NCI-H2029 (cell line): Measurements from ENCODE around the gene NFIA.

Experiments
- DNase-seq: peaks from one replicate; lab custom pipeline; 2025; lab: John Stamatoyannopoulos, UW

The NFIA gene

GRCh38 chr1:61083807-61084440 is 1.6 kb downstream of the NFIA start:
- no peak for DNase-seq

GRCh38 chr1:61084491-61085031 is 2.2 kb downstream of the NFIA start:
- DNase-seq: peak; percentile 58

- no peak for DNase-seq
Observed at GRCh38 chr1:61085206-61085982, 3.0 kb downstream of the NFIA start.

DNA sequence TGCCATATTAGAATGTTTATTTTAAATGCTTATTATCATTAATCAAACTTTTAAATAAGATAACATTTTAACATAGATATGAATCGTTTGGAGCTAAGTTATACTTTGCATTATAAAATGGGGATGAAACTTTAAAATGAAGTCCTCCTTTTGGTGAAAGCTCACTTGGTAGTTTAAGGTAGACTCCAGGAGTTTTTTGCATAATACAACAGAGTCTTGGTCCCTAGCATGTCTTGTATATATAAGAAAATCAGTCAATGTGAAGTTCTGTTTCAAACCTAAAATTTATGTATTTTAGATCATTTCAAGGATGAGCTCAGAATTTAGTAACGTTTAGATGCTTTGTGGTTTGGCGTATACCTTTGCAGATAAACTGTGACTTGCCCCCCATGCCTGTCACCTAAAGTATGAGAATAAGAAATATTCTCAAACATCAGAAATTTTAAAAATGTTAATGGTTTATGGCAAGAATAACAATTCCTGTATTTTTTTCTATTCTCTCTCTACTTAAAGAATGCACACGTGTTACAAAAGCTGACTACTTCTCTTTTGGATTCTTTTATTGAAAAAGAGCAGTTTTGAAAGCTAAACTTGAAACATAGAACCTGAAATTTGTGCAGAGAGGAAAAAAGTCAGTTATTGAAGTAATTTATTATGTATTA is 3.8 kb downstream of the NFIA start:
- no peak for DNase-seq

DNA sequence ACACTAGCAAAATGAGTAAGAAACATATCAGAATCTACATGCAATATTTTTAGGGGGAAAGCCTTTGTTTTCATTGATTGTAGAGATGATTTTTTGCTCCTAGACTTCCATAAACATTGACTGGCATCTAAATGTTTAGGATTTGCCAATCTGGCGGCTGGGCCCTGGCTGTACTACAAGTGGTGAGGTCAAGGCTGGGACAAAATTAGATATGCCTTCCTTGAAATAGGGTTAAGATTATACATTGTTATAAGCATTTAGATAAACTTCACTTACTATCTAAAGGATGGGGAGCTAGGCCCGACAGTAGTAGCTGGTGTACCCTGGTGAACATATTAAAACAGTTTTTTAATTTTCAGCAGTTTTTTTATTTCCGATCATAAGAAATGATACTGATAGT is 5.2 kb downstream of the NFIA start:
- peak; percentile 36 for DNase-seq

DNA sequence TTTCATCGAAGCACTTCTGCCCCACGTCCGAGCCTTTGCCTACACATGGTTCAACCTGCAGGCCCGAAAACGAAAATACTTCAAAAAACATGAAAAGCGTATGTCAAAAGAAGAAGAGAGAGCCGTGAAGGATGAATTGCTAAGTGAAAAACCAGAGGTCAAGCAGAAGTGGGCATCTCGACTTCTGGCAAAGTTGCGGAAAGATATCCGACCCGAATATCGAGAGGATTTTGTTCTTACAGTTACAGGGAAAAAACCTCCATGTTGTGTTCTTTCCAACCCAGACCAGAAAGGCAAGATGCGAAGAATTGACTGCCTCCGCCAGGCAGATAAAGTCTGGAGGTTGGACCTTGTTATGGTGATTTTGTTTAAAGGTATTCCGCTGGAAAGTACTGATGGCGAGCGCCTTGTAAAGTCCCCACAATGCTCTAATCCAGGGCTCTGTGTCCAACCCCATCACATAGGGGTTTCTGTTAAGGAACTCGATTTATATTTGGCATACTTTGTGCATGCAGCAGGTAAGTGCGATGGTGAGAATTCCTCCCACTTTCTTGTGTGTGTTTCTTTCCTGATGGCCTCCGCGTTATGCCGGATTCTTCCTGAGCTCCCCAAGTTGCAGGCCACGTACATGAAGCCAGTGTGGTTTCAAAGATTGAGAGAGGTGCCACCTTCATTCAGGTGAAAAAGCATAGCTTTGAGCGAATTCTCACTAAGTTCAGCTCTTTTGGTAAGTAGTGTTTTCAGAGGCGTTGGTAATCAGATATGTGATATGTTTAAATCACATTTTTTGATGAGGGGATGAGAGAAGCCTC is 6.0 kb downstream of the NFIA start:
- DNase-seq: peak; percentile 74

DNA sequence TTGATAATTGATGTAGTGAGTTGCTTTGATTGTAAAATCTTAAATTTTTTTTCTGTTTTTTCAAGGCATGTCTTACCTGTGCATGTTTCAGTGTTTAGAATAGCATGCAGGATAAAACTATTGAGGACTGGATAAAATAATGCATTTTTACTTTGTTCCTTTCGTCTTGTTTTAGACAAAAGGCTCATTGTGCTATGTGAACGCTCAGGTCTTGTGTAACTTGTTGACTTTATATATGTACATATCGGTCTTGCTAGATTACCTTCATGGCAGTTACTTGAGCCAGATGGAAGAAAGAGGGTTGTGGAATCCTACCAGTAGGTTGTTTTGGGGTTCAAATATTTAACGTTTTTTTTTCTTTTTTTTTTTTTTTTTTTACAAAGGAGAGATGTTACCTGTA is 7.0 kb downstream of the NFIA start:
- peak; percentile 52 for DNase-seq

GRCh38 chr1:61089741-61090140 is 7.4 kb downstream of the NFIA start:
- no peak for DNase-seq

DNA sequence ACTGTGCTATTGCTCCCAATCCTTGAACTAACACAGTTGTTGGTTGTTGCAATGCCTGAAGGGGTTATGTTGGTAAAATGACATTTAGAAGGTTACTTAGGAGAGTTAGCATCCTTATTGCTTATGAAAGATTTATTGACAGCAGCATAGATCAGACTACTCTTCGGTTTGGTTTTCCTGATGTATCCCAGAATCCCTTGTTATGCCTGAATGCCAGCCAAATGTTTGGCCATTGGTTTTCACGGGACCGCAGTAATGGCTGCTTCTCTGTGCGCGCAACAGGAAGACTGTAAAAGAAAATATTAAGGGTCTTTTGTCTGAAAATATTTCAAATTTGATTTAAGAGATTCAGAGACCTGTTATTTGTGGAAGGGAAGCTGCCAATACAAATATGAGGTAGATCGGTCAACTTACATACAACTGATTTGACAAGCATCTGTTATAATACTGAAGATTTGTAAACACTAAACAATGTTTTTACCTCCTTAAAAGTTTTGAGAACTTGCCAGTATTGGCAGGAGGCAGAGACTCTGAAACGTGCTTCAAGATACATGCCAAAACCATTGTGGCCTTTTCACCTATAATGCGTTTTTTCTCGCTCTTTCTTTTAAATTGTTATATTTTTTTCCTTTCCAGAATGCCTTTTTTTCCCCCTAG is 8.3 kb downstream of the NFIA start:
- DNase-seq: peak; percentile 66

DNA sequence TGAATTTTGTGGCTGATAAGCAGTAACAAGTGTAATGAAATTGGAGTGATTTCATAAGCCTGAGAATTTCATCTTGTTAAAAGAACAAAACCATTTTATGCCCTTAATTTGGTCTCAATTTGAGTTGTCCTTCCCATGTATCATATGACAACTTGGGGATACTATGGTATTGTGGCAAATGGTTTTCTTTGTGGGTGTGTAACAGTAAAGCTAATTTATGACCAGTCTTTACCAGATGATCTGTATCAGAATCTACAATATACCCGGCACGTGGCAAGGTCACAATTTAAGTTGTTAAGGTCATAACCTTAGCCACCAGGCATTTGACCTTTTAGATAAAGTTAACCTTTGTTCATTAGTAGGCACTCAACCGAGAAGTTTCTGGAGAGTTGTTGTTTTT is 9.1 kb downstream of the NFIA start:
- DNase-seq: no peak

GRCh38 chr1:61092642-61093041 is 10.3 kb downstream of the NFIA start:
- peak; percentile 87 for DNase-seq

DNA sequence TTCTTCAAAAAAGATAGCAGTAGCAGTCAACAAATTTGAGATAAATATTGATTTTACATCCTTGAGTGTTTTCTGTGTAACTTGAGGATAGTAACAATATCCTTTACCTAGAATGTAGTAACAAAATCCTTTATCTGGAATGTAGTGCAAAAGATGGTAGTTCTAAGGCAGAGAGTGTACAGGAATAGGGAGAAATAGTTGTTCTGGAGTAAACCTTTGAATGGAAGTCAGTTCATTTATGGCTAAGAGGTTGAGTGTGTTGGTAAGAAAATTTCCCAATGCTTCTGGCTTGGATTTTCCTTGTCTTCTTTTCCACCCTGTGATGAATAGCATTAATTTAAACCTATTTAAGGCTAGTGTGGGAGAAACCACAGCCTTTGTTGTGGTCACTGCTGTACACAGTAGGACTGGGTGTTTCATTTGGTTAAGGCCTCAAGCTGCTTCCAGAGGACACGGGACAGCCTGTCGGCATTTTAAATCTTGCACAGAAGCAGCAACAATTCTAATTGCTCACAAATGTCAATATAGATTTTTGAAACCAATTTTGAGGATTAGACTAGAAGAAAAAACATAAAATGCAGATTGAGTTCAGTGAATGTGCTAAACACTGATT is 11.3 kb downstream of the NFIA start:
- DNase-seq: peak; percentile 49

- no peak for DNase-seq
Observed at GRCh38 chr1:61094677-61095469, 12.5 kb downstream of the NFIA start.

GRCh38 chr1:61095470-61095812 is 13.1 kb downstream of the NFIA start:
- no peak for DNase-seq

GRCh38 chr1:61097317-61097716 is 15.0 kb downstream of the NFIA start:
- DNase-seq: peak; percentile 53

GRCh38 chr1:61097722-61098121 is 15.4 kb downstream of the NFIA start:
- DNase-seq: no peak

- no peak for DNase-seq
Observed at GRCh38 chr1:61098333-61098732, 16.0 kb downstream of the NFIA start.

- DNase-seq: no peak
Observed at GRCh38 chr1:61098906-61099437, 16.6 kb downstream of the NFIA start.

- DNase-seq: no peak
Observed at GRCh38 chr1:61100578-61100977, 18.2 kb downstream of the NFIA start.

GRCh38 chr1:61101536-61101935 is 19.2 kb downstream of the NFIA start:
- DNase-seq: no peak
